ENCODE results near the gene SLC22A15.

DNA sequence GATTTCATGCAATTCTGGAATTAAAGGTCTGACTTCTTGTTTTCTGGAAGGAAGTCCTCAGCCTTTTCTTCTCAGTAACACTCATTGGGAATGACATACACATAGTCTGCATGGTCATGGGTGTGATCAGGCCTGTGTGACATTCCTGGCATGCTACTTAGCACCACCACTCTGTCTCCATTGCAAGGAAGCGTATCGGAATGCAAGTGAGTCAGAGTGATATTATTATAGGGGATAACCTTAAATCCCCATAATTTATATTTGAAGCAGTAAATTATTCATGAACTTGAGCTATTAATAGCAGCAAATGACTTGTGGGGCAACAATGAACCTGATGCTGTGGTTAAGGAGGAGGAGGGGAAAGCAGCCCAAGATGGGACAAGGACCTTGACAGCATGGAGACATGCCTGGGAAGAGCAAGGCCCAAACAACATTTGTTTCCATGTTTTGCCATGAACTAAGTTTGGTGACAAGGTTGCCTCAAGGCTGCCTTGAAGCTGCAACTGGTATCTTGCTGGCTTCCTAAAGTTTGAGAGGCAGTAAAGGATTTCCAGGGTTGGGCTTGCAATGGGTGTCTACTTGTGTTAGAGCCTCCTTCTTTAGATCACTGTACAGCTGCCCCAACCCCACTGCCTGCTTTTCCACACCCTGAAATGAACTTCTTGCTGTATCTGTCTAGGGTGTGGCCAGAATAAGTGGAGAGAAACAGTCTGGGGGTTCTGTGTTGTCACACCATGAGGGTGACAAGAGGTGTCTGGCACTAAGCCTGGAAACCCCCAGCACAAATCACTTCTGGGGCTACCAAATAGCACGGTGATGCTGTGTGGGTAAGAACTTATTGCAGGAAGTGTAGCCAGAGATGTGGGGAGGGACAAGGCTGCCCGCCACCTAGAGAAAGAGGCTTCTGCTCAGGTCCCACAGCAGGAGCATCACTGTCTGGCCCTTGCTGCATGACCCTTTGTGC is 139.4 kb downstream of the SLC22A15 start:
- TF ChIP-seq, protein P1, sequence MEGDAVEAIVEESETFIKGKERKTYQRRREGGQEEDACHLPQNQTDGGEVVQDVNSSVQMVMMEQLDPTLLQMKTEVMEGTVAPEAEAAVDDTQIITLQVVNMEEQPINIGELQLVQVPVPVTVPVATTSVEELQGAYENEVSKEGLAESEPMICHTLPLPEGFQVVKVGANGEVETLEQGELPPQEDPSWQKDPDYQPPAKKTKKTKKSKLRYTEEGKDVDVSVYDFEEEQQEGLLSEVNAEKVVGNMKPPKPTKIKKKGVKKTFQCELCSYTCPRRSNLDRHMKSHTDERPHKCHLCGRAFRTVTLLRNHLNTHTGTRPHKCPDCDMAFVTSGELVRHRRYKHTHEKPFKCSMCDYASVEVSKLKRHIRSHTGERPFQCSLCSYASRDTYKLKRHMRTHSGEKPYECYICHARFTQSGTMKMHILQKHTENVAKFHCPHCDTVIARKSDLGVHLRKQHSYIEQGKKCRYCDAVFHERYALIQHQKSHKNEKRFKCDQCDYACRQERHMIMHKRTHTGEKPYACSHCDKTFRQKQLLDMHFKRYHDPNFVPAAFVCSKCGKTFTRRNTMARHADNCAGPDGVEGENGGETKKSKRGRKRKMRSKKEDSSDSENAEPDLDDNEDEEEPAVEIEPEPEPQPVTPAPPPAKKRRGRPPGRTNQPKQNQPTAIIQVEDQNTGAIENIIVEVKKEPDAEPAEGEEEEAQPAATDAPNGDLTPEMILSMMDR (IDR thresholded peaks at IDR 0.05) = no peak
- TF ChIP-seq POLR2AphosphoS5 (IDR thresholded peaks at IDR 0.05) = no peak
